Transverse colon (tissue), 4 donors: Measurements from ENCODE around the gene TUG1.

ENCODE experiments used
- CTCF ChIP-seq, 5 experiments: fragments of 200-600 bp in 3 of 5; fragments of 450-650 bp in 2 of 5; sonication (generic) in 3 of 5; IDR thresholded peaks; 1 replicate in 2 of 5; 2 replicates in 3 of 5; pipeline ENCODE4 v1.5.1; 2016 to 2017; ENCODE audit warnings: antibody characterized with exemption in 5 of 5, inconsistent platforms in 3 of 5, mild to moderate bottlenecking in 2 of 5, moderate library complexity in 1 of 5
- EP300 ChIP-seq: sonication (generic); formaldehyde crosslinking; IDR thresholded peaks from one replicate; pipeline ENCODE4 v1.6.1; 2017; ENCODE audit warnings: antibody characterized with exemption, low read depth
- POLR2A ChIP-seq: fragments of 450-650 bp; IDR thresholded peaks from one replicate; pipeline ENCODE4 v1.6.1; 2016; ENCODE audit warnings: antibody characterized with exemption, mild to moderate bottlenecking, moderate library complexity
- POLR2AphosphoS5 ChIP-seq, 3 donors: sonication (generic); formaldehyde crosslinking; IDR thresholded peaks; one replicate each; pipeline ENCODE4 v1.6.1; 2016; ENCODE audit warnings: antibody characterized with exemption in 3 of 3

- no peak for TF ChIP-seq CTCF (IDR thresholded peaks at IDR 0.05)
- no peak for TF ChIP-seq POLR2AphosphoS5 (IDR thresholded peaks at IDR 0.05)
- no peak for TF ChIP-seq POLR2A
- TF ChIP-seq EP300, result no peak
Observed at GRCh38 chr22:30932661-30933060, 36.4 kb upstream of the TUG1 start.
